GM18870 (cell line): ENCODE results near the gene NDEL1.

Experiments used
- ATAC-seq: cut with Tn5 transposase; IDR thresholded peaks from one replicate; pipeline ENCODE4 v1.9.1; 2021; ENCODE audit warnings: moderate library complexity; ENCODE audit not compliant: unreplicated experiment

NDEL1 gene

DNA sequence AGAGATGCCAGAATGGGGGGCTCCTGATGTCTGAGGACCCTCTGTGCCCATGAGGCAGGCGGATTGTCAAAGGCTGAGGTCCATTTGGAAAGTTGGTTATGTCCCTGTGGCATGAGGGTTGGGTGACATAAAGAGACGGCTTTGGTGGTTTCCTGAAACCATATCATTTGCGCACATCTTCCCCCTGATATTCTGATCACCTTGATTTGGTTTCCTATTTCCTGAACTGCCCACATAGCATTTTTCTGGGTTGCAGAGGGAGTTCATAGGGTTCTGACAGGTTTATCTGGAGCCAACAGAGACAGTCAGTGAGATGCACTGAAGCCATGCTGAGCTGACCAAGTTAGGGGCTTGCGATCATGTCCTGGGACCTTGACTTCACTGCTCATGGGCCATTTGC lies 22.4 kb upstream of the NDEL1 start:
- ATAC-seq = no peak

DNA sequence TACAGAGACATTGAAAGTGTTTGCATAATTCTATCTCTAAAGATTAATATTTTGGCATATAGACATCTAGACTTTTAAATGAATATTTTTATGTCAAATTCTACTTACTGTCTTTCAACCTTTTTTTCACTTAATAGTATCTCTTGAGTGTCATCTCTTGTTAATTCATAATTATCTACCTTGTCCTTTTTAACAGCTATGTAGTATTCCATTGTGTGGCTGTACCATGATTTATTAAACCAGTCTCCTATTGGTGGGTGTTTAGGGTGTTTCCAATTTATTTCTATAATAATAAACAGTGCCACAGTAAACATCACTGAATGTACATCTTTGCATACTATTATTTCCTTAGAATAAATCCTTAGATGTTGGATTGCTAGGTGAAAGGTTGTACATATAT lies 21.7 kb upstream of the NDEL1 start:
- no peak for ATAC-seq

DNA sequence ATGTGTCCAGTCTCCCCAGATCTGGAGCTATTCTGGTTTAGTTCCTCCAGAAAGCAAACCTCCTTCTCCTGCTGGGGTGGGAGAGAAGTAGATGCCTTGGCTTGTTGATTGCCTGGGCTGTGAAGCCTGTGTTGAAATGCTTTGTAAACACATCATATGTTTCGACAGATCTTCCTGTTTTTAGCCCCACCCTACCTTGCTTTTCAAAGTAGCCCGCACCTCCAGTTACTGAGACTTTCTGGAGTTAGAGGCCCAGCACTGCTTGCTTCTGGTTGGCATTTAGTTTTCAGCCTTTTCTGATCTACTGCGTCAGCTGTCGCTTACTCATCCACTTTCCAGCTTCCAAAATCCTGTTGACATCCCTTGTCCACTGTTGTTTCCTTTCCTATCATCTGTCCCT lies 17.9 kb upstream of the NDEL1 start:
- ATAC-seq = no peak

DNA sequence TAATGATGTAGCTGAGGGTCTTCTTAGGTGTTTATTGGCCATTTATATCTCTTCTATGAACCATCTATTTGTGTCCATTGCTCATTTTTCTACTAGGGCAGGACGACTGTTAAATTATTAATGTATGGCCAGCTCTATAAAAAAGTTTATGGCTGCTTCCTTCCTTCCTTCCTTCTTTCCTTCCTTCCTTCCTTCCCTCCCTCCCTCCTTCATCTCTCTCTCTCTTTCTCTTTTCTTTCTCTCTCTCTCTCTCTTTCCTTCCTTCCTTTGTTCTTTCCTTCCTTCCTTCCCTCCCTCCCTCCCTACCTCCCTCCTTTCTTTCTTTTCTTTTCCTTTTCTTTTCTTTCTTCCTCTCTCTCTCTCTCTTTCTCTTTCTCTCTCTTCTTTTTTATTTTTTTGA lies 17.2 kb upstream of the NDEL1 start:
- ATAC-seq = no peak

DNA sequence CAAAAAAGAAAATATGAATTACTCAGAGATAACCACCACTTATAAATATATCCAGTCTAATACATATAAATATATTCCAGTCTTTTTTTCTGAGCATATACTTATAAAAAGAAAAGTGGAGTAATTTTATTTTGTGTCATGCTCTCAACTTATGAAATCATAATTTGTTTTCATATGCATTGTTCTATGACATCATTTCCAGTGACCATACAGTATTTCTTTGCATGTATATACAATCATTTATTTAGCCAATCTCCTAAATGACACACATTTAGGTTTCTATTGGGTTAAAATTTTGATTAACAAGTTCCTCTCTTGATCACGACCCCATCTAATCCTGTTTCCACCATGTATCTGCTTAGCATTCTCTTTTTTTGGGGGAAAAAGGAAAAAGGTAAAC lies 16.4 kb upstream of the NDEL1 start:
- ATAC-seq = no peak

DNA sequence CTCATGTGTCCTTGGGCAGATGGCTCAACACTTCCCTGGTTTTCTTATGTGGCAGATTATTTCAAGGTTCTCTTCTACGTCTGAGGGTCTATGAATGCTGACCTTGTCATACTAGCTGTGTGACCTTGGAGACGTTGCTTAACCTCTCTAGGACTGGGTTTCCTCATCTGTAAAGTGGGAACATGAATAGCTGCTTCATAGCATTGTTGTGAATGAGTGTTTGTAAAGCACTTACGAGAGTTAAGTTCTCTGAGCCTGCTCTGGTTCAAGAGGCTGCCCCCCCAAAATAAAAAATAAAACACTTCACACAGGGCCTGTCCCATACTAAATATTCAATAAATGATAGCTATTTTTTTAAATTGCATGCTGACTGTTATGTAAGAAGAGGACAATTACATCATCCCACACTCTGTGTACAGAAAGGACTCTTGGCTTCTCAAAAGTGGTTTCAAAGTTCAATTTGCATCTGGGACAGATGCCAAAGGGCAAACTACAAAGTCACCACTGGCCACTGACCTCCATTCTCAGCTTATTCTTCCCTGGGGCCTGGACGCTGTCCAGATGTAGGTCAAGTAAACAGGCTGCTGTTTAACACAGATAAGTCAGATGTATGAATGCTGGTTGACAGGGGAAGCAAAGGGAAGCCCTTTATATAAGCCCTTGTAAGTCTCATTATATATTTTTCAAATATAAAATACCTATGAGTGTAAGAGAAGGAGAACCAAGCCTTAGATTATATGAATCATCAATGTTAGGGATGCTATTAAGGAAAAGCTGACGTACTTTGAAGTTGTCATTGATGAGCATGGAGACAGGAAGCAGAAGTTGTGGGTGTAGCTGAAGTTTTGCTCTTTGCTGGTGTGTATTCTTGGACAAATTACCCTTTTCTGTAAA lies 15.4 kb upstream of the NDEL1 start:
- ATAC-seq = no peak

DNA sequence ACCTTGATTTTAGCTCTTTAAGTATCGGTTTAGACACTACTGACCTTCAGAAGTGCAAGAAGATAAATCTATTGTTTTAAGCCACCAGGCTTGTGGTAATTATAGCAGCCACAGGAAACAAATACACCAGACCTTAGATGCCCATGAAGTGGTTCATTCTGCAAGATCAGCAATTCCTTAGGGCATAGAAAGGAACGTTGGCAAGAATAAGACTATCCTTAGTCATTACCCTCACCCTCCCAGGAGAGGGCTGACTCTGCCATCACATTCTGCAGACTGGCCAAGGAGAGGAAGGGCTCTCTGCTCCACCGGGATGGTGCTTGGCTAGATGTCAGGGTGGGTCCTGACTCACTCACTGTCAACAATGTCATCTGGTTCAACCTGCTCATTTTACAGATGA lies 14.1 kb upstream of the NDEL1 start:
- ATAC-seq = no peak

DNA sequence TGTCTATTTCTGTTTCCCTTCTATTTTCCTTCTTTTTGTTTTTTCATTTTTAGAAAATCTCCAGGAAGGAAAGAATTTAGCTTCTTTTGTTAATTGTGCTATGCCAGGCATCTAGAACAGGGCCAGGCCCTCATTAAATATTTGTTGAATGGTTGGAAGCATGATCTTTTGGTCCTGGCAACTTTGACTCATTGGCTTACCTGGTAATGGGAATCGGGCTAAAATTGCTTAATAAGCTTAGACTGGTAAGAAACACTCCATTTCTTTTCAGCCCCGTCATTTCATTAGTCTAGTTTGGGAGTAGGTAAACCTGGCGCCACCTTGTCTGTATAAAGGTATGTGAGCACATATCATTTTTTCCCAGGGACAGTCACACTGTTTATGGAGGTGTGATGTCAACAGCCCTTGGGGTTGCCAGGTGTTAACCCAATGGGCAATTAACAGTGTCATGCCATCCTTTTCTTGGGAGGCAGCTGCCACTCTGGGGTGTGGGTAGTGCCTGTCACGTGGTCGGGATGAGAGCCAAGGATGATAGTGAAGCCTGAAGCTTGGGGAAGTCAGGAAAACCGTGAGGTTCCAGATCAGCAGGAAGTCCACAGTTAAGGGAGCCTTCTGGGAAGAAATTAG lies 9.5 kb upstream of the NDEL1 start:
- ATAC-seq = no peak

DNA sequence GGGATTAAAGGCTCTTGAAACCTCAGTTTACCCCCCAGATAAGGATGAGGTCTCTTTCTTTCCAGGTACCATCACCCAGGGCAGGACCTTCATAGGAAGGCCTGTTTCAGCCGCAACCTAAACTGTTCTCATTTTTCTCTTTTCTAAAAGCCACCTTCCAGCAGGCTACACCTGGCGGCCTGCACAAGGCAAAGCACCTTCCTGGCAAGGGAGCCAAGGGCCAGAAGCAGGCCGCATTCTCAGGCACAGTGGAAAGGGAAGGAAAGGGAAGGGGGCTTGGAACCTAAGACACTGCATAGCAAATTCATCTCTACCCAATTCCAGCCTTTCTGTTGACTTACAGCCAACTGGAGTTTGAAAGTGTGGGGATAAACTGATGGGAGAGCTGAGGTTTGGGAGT lies 8.9 kb upstream of the NDEL1 start:
- no peak for ATAC-seq

DNA sequence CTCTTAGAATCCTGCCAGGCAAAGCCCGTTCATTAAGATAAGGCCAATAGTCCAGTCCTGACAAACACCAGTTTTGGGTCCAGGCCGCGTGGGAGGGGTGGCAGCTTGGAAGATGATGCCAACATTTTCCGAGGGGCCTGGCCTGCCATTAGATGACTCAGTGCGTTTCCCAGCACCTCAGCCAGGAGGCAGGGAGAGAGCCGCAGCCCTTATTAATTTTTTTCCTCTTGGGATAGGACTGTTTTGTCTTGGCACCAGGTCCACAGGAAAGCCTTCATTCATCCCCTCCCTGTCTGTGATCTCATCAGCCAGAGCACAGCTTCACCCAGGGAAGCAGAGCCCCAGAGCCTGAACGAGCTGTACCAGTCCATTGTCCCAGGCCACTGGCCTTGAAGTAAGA lies 4.7 kb upstream of the NDEL1 start:
- ATAC-seq = no peak

DNA sequence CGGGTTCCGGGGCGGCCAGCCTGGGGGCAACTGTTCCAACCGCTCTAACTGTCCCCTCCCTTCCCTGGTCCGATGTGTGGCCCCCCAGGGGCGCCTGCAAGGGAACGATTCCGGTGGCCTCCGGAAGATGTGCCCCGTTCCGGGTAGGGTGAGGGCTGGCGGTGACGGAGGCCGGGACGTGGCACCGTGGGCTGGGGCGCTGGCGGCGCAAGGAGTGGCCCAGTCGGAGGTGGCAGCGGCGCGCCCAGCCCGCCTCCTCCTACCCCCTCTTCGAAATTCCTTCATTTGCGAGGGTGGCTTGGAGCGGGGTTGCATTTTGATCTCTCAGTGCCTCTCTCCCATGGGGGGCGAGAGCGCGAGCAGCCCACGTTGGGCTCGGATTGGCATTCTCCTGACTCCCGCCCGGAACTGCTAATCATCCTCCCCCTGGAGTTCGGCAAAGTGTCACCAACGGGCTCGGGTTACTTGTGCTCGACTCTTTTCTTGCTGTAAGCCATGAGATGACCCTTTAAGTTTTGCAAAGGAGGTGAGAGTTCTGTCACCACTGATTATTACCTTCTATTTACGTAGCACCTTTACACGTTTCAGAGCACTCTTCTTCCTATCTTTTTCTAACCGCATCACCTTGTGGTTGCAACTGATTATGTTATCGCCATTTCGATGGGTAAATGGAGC lies 622 bp downstream of the NDEL1 start:
- ATAC-seq = peak; percentile 41

DNA sequence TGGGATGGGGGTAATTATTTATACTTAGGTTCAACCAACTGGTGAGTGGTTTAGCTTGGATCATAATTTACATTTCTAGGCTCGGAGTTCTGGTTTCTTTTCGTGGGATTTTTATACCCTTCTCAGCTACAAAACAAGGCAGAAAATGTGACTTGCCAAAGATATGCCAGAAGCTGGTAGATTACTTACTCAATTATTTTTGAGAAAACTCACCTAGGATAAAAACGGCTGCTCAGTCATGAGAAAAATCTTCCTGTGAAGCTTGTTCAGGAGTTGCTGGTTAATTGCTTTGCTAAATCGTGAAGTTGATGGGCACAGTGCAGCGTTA lies 1.1 kb downstream of the NDEL1 start:
- ATAC-seq = no peak

DNA sequence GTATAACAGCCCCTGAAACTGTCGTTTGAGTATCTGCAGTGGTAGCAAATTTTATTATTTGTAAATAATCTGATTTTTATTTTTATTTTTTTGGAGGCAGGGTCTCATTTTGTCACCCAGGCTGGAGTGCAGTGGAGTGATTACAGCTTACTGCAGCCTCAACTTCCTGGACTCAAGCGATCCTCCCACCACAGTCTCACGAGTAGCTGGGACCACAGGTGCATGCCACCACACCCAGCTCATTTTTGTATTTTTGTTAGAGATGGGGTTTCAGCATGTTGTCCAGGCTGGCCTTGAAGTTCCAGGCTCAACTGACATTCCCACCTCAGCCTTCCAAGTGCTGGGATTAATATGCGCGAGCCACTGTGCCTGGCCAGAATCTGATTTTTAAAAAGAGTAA lies 2.8 kb downstream of the NDEL1 start:
- ATAC-seq = no peak

DNA sequence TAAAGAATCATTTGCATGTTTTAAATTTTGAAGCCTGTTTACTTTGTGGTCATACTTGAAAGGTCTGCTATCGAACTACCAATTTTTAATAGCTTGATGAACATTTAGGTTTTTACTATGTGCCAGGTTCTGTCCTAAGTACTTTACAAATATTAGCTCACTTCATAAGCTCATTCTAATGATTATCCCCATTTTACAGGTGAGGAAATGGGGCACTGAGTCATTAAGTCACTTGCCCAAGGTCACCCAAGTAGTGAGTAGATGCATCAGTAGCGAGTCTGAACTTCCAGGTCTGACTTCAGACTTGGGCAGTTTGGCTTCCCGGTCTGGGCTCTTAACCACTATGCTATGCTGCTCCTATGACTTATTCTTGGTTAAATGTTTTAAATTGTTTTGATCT lies 4.0 kb downstream of the NDEL1 start:
- no peak for ATAC-seq

DNA sequence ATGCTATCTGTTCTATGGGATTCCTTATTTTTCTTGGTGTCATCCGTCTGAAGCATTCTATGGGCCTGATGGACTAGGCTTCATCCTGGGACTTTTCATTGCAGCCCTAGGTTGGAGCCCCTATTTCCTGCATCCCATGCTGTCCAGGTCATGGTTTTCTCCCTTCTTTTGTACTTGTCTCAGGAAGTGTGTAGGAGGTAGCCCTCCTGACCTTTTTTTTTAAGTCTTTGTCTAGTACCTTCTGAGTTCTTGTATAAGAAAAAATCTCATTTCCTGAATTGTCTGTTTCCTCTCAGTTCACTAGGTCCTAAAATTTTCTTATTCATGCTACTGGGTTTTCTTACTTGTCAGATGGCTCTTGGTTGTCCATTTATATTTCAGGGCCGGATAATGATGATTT lies 6.0 kb downstream of the NDEL1 start:
- ATAC-seq = no peak

DNA sequence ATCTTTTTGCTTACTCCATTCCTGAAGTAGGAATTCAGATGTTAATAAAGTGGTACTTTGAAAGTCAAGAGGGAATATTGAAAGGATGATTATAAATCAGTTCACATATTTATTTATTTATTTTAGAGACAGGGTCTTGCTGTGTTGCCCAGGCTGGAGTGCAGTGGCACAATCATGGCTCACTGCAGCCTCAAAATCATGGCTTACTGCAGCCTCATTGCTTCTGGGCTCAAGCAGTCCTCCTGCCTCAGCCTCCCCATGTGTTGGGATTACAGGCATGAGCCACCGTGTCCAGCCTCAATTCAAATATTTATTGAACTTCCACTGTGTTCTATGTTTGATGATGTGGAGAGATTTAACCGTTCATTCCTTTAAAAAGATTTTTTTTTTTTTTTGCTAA lies 6.6 kb downstream of the NDEL1 start:
- ATAC-seq = no peak

DNA sequence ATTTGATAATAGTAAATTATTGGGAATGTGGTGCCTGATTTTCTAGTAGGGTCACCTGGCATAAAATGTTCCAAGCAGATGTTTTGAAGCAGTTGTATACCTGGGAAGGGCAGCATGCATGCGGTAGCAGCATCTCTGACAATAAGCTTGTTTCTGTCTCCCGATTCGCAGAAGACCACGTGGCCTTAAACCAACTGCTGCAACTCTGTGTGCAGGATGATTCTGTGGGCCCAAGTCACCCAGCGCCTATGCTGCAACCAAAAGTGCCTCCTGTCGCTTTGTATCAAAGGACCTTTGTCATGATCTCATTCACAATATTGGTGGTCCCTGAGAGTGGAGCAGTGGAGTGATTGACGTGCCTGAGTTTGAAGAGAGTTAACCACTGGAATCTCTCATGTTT lies 8.1 kb downstream of the NDEL1 start:
- no peak for ATAC-seq

DNA sequence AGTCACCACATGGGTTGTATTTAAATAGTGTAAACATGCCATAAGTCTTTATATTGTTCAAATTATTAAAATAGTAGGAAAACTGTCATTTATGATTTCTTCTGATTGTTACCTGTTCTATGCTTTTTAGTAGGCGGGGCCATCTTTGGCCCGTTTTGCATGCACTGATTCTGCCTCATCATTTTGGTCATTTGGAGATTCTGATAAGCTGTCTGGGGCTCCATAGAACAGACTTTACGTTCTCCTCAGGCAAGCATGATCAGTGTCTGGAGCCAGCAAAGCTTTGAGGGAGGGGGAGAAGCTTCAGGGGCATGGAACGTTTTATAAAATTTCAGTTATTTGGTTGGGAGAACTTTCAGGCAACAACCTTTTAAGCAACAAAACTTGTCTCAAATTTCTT lies 8.8 kb downstream of the NDEL1 start:
- no peak for ATAC-seq

DNA sequence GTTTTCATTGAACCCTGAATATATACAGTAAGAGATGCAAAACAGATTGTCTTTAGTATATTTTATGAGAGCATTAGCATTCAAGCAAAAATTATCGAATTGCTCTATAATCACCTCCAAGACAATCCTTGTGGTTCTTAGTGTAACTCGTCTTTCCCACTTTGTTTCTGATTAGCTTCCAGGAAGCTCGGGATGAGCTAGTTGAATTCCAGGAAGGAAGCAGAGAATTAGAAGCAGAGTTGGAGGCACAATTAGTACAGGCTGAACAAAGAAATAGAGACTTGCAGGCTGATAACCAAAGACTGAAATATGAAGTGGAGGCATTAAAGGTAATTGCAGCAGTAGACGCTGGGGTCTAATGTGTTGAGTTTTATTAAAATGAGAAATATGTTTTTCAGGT lies 9.9 kb downstream of the NDEL1 start:
- ATAC-seq = no peak

DNA sequence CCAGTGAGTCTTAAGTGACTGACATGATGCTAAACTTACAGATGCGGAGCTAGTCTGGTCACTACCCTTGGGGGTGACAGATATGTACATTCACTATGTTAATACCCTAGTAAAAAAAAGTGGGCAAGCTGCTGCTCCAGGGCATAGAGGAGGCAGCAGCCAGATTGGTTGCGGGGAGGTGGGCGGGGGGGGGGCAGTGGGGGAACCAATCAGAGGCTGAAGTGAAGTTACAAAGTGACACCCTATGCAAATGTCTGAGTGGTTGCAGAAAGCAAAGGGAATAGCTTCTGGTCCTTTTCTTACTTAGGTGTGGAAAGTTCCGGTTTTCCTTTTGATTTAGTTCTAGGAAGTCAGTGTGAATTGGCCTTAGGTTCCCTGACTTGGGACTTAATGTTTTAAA lies 12.1 kb downstream of the NDEL1 start:
- ATAC-seq = no peak

DNA sequence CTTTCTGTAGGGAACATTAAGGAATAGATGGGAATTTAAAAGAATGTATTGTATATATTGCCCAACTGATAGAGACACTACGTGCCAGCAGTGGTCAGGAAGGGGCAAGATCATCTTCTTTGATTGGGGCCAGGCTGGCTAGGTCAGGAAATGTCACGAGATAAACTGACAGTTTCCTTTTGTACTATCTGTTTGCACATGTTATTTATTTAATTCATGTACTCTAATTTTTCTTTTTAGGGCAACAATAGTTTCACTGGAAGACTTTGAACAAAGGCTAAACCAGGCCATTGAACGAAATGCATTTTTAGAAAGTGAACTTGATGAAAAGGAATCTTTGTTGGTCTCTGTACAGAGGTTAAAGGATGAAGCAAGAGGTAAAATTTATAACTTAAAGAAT lies 12.6 kb downstream of the NDEL1 start:
- no peak for ATAC-seq

DNA sequence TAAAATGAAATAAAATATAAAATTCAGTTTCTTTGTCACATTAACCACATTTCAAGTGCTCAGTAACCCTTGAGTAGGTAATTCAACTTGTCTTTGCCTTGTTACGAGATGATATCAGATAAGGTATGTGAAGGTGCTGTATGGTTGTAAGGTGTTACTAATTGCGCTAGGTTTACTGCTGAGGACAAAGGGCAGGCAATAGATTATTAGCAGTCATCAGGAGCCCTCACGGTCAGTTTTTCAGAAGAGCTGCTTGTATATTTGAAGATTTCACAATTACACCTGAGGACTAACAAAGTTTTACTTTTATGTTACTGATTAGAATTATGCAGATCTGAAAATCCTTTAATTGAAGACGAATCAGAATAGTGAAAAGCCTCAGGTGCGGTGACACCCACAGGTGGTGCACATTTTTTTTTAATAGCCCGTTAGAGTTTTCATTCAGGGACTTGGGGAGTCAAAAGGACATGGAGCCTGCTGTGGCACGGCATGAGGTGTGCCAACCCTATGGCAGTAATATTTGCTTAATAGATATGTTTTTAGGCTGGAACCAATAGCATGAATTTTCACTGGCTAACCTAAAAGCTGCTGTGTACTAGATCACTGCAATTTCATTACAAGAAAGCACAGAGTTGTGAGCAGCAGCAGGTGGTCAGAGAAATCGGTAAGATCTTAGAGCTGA lies 16.4 kb downstream of the NDEL1 start:
- no peak for ATAC-seq
